Right lung (tissue), 5 donors: Measurements from ENCODE around the gene TSPAN4. TPM values are rescaled to one million over a fixed set of nuclear protein-coding genes. Genes with fewer than 3 reads are reported as not detected.

Experiments
- DNase-seq, 2 donors: peaks; one replicate each; pipeline ENCODE4 v3.0.0-alpha.2; 2013
- polyA plus RNA-seq, 5 donors: library from polyadenylated mRNA; unstranded; fragments of 120-200 nt; gene quantifications; one replicate each; pipeline versions ENCODE4 v1.2.1 to v1.2.3, GENCODE V29; 2013; ENCODE audit warnings: inconsistent platforms in 1 of 5, low replicate concordance in 1 of 5; ENCODE audit not compliant: insufficient read length in 5 of 5, insufficient read depth in 1 of 5

The TSPAN4 gene
- polyA plus RNA-seq, 5 donors: 42.4 to 94.6 (median 63.9) TPM

DNA sequence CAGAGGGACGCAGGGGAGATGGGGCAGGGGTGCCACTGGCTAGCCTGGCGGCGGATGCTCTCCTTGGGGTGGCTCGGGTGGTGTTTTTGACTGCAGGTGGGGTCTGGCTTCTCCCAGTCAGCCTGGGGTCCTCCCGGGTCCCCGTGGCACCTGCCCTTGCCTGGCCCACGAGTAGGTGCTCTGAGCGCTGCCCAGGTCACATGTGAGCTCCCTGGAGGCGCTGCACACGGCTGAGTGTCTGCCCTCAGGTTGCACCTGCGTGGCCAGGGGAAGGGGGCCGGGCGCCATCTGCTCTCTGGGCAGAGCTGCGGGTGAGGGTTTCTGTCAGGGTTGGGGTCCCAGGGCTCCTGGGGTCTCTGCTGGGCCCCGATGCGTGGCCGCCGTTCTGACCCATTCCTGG is 5.2 kb downstream of the TSPAN4 start:
- no peak for DNase-seq

DNA sequence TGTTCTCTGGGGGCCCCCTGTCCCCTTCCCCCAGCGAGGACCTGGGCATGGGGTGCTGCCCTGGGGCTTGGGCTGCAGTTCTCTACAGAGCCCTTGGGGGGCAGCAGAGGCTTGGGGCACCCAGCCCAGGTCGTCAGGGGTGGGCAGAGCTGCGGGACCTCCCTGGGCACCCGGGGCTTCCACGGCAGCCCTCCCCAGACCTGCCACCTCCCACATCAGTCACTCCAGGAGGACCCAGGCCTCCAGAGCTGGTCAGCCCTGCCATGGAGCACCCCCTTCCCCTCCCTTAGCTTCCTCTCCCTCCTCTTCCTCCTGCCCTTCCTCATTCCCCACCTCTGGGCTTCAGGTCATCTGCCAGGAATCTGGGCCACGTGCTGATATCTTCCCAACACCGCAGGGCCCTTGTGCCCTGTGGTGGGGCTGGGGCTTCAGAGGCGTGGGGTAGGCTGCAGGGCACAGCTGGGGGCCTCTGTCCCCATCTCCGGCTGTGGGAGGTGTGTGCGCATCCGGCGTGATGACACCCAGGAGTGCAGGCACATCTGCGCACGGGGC is 5.8 kb downstream of the TSPAN4 start:
- DNase-seq: no peak

DNA sequence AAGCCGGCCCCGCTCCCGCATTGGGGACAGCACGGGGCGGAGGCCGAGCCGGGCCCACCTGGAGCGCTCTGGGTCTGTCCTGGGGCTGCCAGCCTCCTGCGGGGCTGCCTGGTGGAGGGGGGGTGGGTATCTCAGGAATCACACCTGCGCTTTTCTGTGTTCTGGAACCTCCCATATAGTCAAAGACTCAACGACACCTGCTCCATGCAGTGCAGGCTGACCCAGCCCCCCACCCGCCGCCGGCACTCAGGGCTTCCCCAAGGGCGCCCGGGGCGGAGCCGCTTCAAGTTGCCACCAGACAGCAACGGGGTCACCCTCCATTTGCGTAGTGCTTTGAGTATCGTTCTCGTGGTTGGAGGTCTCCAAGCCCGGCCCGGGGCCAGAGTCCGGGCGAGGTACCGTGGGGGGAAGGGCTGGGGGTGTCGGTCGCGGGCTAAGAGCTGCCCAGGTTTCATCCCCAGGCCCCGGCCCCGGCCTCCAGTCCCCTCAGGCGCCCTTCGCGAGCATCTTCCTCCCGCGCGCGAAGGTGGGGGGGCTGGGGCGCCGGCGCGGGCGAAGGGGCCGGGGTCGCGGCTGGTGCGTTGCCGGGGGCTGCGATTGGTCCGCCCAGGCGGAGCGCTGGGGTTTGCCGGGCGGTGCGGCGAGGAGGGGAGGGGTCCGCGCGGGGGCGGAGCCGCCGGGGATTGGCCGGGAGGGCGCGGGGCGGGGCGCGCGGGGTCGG is 6.6 kb downstream of the TSPAN4 start:
- no peak for DNase-seq

DNA sequence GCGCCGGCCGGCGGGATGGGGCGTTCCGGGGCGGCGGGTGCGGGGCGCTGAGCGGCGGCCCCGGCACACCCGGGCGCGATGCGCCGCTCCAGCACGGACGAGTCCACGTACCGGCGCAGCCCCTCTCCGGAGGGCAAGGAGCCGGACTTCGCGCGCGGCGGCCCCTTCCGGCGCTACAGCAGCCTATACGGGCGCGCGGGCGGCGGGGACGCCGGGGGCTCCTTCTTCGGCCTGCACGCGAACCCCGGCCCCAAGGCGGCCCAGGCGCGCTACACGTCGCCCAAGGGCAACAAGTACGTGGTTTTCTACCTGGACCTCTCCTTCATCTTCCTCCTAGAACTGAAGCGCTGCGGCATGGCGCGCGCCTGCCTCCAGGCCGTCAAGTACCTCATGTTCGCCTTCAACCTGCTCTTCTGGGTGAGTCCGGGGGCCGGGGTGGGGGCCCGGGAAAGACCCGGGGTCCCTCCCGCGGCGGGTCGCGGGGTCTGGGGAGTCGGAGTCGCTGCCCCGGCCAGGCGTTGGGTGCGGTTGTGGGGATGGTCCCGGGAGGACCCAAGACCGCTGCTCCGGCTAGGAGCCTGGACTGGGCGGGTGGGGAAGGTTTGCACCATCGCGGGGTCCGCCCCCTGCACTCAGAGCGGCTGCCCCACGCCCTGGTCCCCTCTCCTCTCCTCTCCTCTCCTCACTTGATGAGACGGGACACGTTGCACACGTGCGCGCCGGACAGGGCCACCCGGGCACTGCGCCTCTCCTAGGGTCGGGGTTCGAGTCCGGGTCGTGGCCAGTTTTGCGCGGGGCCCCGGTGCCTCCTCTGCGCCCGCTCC is 7.5 kb downstream of the TSPAN4 start:
- DNase-seq: no peak

DNA sequence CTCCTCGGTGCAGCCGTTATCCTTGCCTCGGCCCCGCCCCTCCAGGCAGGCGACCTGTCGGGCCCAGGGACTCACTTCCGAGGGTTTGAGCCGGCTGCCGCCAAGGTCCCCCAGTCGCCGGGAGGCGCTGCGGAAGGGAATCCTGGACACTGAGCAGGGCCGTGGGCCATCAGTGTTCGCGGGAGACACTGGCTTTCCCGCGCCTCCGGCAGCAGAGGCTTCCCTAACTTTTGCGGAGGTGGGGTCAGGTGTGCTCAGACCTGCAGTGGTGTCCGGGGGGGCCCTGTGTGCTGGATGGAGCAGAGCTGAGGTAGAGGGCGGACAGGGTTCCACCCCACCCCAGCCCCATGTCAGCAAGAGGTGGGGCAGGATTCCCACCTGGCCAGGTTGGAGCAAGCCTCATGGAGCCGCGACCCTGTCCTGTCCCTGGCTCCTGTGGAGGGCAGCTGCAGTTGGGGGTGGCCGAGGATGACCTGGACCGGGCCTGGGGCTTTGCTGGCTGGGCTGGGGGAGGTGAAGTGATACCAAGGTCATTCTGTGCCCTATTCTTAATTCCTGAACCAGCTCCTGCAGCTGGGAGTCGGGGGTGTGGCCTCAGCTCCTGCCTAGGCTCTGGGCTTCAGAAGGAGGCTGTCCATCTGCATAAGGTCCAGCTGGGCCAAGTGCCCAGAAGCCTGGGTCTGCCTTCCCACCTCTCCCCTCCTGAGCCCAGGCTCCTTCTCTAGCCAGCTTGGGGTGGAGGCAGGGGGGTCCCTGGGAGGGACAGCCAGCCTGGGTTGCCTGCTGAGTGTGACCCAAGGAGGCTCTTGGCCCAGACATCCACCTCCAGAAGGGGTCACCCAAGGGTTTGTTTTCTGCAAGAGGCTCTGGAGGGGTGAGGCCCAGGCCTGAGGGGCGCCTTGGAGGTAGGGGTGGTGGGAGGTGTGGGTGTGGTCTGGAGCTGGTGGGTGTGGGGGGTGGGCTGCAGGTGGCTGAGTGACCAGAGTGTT is 8.4 kb downstream of the TSPAN4 start:
- no peak for DNase-seq

DNA sequence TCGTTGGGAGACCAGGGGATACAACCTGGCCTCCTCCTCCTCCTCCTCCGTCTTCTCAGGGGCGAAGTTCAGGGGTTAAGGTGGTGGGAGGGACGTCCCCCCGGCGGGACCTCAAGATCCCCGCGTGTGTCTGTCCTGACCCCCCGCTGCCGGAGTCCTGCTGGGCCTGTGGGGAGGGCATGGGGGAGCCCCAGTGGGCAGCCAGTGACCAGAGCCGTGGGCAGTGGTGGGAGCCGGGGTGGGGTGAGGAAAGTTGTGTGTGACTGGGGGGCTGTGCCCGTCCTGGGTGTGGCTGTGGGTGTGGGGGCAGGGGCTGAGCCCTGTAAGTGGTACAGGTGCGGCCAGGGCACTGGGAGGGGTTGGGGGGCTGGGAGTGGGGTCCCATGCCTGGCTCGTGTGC is 10.1 kb downstream of the TSPAN4 start:
- no peak for DNase-seq

DNA sequence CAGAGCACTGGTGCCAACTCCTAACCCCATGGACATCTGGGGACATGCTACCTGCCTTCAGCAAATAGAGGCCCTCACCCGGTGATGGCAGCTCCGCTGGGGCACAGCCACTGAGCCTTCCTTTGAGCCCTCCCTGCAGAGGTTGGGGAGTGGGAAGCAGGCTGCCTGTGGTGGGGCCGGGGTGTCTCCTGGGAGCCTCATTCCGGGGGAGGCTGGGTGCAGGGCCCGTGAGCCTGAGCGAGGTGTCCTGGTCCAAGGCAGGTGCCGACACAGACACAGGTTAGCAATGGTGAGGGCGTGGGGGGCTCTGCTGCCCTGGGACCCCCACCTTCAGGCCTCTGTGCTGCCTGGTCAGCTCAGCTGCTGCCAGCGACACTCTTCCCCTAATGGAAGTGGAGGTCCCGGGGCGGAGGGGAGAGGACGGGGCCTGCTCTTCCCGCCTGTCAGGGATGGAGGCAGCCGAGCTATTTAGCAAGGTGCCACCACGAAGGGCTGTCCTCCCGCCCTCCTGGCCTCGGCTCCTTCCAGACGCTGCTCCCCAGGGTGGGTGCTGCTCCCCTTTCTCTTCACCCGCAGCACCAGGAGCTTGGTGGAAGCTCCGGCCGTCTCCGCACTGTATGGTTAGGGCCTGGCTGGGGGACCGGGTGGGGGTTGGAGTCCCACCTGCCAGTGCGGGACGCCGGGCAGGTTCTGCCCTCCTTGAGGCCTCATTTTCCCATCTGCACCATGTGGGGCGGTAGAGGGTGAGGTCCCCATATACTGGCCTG is 11.2 kb downstream of the TSPAN4 start:
- DNase-seq: no peak

DNA sequence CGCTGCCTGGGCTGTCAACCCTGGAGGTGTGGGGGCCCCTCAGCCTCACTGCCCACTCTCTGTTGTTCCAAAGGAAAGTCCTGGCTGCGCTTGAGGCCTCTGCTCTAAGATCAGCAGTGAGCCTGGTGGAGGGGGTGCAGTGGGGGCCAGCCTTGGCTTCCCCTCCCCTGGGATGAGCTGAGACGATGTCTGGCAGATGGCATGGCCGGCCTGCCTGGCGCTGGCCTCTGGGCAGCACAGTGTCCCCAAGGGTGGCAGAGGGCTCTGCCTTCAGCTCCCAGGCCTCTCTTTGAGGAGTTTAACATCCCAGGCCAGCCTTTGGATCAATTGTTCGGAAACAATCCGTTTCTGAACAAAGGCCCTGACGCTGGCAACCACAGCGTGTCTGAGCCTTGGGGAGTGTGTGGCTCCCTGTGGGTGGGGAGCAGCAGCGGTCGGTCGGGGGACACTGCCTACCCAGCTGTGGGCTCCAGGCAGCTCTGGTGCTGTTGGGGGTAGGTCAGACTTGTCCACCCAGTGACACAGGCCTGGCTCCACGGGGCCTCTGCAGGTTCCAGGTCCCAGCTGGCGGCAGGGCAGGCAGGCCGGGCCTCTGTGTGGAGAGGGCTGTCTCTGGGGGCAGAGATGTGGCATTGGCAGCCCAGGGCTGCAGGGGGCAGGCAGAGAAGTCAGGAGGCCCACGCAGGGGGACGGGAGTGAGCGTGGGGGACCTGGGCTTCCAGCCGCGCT is 12.1 kb downstream of the TSPAN4 start:
- DNase-seq: no peak

DNA sequence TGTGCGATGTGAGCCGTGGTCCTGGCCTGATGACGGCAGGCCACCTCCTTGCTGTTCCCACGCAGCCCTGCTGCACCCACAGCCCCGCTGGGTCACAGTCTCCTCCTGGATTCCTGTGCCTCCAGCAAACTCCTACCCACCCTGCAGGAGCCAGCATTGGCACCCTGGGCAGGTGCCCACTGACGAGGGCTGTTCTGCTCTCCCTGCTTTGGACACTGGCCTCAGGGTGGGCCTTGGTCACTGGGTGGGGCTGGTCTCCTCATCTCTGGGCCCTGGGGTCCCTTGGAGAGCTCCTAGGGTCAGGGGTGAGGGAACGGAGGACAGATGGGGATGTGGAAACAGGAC is 12.7 kb downstream of the TSPAN4 start:
- no peak for DNase-seq

DNA sequence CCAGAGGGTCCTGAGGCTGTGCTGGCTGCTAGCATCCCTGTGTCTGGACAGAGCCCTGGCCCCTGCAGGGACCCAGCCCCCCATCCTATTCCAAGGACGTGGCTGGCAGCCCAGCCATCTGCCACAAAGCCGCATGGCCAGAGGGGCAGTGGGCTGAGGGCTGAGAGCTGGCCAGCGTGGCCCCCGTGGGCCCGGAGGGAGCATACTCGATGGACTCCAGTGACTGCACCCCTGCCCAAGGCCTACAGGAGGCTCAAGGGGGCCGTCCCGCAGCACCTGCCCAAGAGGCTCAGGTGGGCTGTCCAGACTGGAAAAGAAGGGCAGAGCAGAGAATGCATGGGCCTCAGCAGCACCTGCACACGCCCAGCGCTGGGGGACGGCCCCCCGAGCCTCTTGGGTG is 13.1 kb downstream of the TSPAN4 start:
- DNase-seq: no peak

DNA sequence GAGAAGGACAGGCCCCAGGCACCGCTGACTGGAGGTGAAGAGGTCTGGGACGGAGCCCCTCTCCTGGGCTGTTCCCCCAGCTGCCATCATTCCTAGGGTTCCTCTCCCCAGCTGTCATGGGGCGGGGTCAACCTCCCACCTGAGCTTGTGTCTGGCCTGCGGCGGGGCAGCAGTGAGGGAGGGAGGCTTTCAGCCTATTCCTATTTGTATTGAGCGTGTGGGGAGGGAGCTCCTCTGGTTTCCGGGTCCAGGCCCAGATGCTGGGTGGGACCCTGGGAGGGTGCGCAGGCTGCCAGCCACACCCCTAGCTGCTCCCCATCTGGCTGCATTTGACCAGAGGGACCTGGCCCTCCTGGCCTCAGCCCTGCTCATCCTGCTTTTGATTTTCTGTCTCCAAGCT is 13.7 kb downstream of the TSPAN4 start:
- DNase-seq: no peak

DNA sequence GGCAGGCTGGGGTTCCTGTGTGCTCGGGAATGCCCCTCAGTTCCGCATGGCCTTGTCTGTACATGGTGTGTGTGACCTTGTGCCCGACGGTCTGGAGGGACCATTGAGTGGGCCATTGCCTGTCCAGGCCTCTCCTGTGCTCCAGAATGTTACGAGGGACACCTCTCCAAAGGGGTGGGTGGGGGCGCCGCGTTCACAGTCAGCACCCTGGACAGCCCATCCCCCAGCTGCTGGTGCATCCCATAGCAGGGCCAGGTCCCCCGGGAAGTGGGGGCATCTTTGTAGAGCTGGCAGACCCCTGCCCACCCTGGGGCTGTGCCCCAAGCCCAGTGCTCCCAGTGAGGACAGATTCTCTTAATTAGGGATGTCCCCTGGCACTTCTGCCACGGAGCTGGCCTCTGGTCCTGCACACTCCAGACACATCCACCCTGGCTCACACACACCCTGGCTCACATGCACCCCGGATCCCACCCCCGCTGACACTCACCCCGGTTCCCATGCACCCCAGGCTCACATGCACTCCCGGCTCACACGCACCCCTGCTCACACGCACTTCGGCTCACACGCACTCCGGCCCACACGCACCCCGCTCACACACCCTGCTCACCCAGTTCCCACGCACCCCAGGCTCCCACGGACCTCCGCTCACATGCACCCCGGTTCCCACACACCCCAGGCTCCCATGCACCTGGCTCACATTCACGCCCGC is 15.6 kb downstream of the TSPAN4 start:
- DNase-seq: no peak

DNA sequence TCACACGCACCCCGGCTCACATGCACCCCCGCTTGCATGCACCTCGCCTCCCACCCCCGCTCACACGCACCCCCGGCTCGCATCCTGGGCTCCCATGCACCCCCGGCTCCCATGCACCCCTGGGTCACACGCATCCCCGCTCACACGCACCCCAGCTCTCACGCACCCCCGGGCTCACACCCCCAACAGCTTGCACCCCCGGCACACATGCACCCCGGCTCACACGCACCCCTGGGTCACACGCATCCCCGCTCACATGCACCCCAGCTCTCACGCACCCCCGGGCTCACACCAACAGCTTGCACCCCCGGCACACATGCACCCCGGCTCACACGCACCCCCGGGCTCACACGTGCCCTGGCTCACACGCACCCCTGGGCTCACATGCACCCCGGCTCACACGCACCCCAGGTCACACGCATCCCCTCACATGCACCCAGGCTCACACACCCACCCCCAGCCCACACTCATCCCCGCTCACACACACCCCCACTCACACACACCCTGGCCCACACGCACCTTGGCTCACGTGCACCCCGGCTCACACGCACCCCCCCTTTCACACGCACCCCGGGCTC is 16.2 kb downstream of the TSPAN4 start:
- no peak for DNase-seq

DNA sequence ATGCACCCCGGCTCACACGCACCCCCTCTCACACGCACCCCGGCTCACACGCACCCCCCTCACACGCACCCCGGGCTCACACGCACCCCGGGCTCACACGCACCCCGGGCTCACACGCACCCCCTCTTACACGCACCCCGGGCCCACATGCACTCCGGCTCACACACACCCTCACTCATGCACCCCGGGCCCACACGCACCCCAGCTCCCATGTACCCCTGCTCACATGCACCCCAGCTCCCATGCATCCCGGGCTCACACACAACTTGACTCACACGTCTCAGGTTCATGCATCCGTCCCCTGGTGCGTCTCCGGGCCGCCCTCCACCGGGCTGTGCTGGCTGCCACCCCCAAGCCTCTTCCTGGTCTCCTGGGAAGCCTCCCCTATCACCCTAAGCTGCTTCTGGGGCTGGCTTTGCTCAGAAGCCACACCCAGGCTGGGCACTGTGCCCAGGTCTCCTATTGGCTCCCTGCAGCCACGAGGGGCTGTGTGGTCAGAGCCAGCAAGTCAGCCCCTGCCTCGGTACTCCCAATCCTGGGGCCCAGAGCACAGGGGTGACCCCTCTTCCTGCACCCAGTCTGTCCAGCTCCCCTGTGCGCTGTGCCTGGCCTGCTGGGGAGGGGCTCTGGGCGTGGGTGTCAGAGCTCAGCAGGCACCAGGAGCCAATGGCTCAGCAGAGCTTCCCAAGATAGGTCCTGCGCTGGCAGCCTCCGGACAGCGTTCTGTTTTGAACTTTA is 16.9 kb downstream of the TSPAN4 start:
- peak; percentile 90 for DNase-seq

DNA sequence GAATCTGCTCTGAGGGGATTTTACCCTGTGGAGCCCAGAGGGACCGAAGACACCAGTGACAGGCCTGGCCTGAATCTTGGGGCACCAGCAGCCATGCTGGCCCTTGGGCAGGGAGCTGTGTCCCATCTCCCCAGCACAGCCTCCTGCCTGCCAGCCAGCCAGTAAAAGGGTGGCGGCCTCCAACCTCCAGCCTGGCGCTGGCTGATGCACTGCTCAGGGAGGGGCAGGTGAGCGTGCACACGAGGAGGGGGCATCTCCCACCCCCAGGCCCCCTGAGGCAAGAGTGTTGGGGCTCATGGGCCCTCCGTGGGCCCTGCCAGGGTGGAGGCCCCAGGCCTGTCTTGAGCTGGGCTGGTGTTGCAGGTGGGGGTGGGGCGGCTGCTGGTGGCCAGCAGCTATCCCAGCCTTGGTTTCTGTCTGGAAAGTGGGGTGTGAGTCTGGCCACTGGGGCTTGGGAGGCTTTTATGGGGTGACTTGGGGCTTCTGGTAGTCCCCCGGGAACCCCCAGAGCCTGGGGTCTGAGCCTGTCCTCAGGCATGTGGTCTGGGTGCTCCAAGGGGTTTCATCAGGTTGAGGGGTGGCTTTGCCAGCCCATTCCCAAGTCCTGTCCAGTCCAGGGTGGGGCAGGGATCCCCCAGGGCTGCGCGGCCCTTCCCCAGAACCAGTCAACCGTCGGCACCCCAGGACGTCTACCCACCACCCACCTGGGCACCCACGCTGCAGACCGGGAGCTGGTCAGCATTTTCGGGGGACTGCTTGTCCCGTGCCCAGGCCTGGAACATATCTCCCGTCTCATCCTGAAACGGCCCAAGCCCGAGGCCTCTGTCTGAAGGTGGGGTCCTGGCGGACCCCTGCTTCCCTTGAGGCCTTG is 17.8 kb downstream of the TSPAN4 start:
- no peak for DNase-seq

DNA sequence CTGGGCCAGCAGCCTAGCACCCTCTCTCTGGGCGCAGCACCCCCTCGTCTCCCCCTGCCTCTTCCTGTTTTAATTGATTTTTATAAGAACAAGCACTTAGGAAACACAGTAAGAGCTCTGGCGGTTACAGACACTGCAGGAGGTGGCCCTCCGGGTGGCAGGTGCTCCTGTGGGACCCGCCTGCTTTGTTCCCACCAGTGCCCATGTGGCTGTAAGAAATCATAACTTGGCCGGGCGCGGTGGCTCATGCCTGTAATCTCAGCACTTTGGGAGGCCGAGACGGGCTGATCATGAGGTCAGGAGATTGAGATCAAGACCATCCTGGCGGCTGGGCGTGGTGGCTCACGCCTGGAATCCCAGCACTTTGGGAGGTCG is 18.4 kb downstream of the TSPAN4 start:
- no peak for DNase-seq

DNA sequence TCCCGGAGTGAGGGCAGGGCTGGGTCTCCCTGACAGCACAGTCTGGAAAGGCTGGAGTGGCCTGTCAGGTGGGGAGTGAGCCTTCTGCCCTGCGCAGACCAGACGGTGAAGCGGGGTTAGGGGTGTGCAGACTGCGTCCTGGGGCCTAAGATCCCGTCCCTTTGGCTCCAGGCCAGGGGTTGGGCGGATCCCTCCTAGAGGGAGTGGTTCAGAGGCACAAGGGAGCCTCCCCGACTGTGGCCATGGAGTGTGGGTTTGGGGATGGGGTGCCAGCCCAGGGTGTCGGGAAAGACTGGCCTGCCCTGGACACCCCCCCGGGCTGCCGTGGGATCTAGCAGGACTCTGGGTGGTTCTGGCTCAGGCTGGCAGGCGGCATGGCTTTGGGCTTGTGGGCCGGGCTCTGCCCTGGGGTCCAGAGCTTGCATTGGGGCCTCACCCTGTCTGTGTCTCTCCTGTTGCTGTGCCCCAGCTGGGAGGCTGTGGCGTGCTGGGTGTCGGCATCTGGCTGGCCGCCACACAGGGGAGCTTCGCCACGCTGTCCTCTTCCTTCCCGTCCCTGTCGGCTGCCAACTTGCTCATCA is 19.5 kb downstream of the TSPAN4 start:
- no peak for DNase-seq
